Mesenchymal stem cell (in vitro differentiated cells and primary cell): Measurements from ENCODE around the gene TMEM44.

Experiments used
- DNase-seq: peaks from one replicate; pipeline ENCODE4 v3.0.0-alpha.2; 2013
- H2AFZ ChIP-seq: one replicate; pipeline ENCODE4 v1.6.1; 2013; ENCODE audit warnings: low read depth, mild to moderate bottlenecking, control low read depth, inconsistent platforms, low read length, moderate library complexity
- H2AK5ac ChIP-seq: 2 replicates; pipeline ENCODE4 v1.6.1; 2013; ENCODE audit warnings: low read length, moderate library complexity, mild to moderate bottlenecking, inconsistent platforms; ENCODE audit not compliant: severe bottlenecking
- H2BK120ac ChIP-seq: one replicate; pipeline ENCODE4 v1.6.1; 2013; ENCODE audit warnings: low read depth, mild to moderate bottlenecking, inconsistent platforms, low read length, moderate library complexity
- H2BK12ac ChIP-seq, 2 experiments: one replicate each; pipeline ENCODE4 v1.6.1; 2013; ENCODE audit warnings: inconsistent platforms in 2 of 2, low read length in 2 of 2, mild to moderate bottlenecking in 2 of 2, moderate library complexity in 2 of 2, control low read depth in 1 of 2
- H2BK15ac ChIP-seq: one replicate; pipeline ENCODE4 v1.6.1; 2013; ENCODE audit warnings: mild to moderate bottlenecking, low read depth, inconsistent platforms; ENCODE audit not compliant: poor library complexity, severe bottlenecking
- H2BK5ac ChIP-seq: 2 replicates; pipeline ENCODE4 v1.6.1; 2013; ENCODE audit warnings: low read depth, mild to moderate bottlenecking, low read length, control low read depth, inconsistent platforms; ENCODE audit not compliant: poor library complexity, severe bottlenecking
- H3K14ac ChIP-seq, 2 experiments: one replicate each; pipeline ENCODE4 v1.6.1; 2013; ENCODE audit warnings: inconsistent platforms in 2 of 2, low read length in 2 of 2, control low read depth in 1 of 2, mild to moderate bottlenecking in 1 of 2, moderate library complexity in 1 of 2
- H3K18ac ChIP-seq, 2 experiments: one replicate each; pipeline ENCODE4 v1.6.1; 2013; ENCODE audit warnings: inconsistent platforms in 2 of 2, low read length in 2 of 2, control low read depth in 1 of 2, low read depth in 1 of 2, mild to moderate bottlenecking in 1 of 2
- H3K23ac ChIP-seq, 2 experiments: one replicate each; pipeline ENCODE4 v1.6.1; 2013; ENCODE audit warnings: inconsistent platforms in 2 of 2, low read length in 2 of 2, mild to moderate bottlenecking in 2 of 2, moderate library complexity in 2 of 2, control low read depth in 1 of 2
- H3K27ac ChIP-seq: 2 replicates; pipeline ENCODE4 v1.5.1; 2013; ENCODE audit warnings: mild to moderate bottlenecking, moderate library complexity, low read length, control low read depth, inconsistent platforms; ENCODE audit not compliant: poor library complexity, severe bottlenecking
- H3K27me3 ChIP-seq, 2 experiments: 2 replicates each; pipeline versions ENCODE4 v1.6.1 to v1.7.0; 2013; ENCODE audit warnings: low read length in 2 of 2, mild to moderate bottlenecking in 2 of 2, moderate library complexity in 2 of 2, control low read depth in 1 of 2, inconsistent platforms in 1 of 2; ENCODE audit not compliant: control insufficient read depth in 1 of 2, insufficient read depth in 1 of 2
- H3K36me3 ChIP-seq, 2 experiments: 2 replicates each; pipeline versions ENCODE4 v1.6.1 to v1.7.0; 2013; ENCODE audit warnings: low read length in 2 of 2, control low read depth in 1 of 2, inconsistent platforms in 1 of 2, low read depth in 1 of 2, mild to moderate bottlenecking in 1 of 2; ENCODE audit not compliant: insufficient read depth in 2 of 2, control insufficient read depth in 1 of 2
- H3K4ac ChIP-seq, 2 experiments: one replicate each; pipeline ENCODE4 v1.6.1; 2013; ENCODE audit warnings: inconsistent platforms in 2 of 2, low read length in 2 of 2, mild to moderate bottlenecking in 2 of 2, moderate library complexity in 2 of 2, control low read depth in 1 of 2, low read depth in 1 of 2
- H3K4me1 ChIP-seq: 2 replicates; pipeline ENCODE4 v1.6.1; 2013; ENCODE audit warnings: low read depth, low read length, control low read depth; ENCODE audit not compliant: control insufficient read depth, insufficient read depth
- H3K4me2 ChIP-seq: 2 replicates; pipeline ENCODE4 v1.6.1; 2013; ENCODE audit warnings: low read length, mild to moderate bottlenecking, inconsistent platforms; ENCODE audit not compliant: poor library complexity, severe bottlenecking
- H3K4me3 ChIP-seq, 2 experiments: 2 replicates each; pipeline versions ENCODE4 v1.5.1 to v1.7.0; 2013; ENCODE audit warnings: low read length in 2 of 2, mild to moderate bottlenecking in 2 of 2, control low read depth in 1 of 2, low read depth in 1 of 2; ENCODE audit not compliant: insufficient read depth in 1 of 2
- H3K79me1 ChIP-seq: replicated peaks from 2 replicates; pipeline ENCODE4 v1.6.1; 2013; ENCODE audit warnings: mild to moderate bottlenecking, control low read depth, low read length, inconsistent platforms; ENCODE audit not compliant: poor library complexity, severe bottlenecking
- H3K9ac ChIP-seq: 2 replicates; pipeline ENCODE4 v1.7.0; 2013; ENCODE audit warnings: mild to moderate bottlenecking, low read length, moderate library complexity
- H3K9me3 ChIP-seq: 2 replicates; pipeline ENCODE4 v1.7.0; 2013; ENCODE audit warnings: mild to moderate bottlenecking, low read length; ENCODE audit not compliant: control insufficient read depth
- H4K8ac ChIP-seq: one replicate; pipeline ENCODE4 v1.6.1; 2013; ENCODE audit warnings: inconsistent platforms, mild to moderate bottlenecking, low read length, moderate library complexity
- H4K91ac ChIP-seq: one replicate; pipeline ENCODE4 v1.6.1; 2013; ENCODE audit warnings: mild to moderate bottlenecking, low read length, inconsistent platforms
- WGBS: methylation state at CpG from one replicate; pipeline ENCODE4 v1.1.7; 2013; ENCODE audit warnings: mixed read lengths; 5-methylcytosine and 5-hydroxymethylcytosine counted together

TMEM44 gene

GRCh38 chr3:194673761-194674160, 40.5 kb upstream of the TMEM44 start:
- no peak overlapping the region for H3K23ac ChIP-seq
- no peak overlapping the region for H2BK120ac ChIP-seq
- no peak overlapping the region for H2BK12ac ChIP-seq
- no peak overlapping the region for H2BK15ac ChIP-seq
- H3K4me2 ChIP-seq = no peak overlapping the region
- no peaks in the 10 kb centered on the region for H3K9me3 ChIP-seq
- no peak overlapping the region for H3K18ac ChIP-seq
- no peak overlapping the region for H2AK5ac ChIP-seq
- H4K8ac ChIP-seq = no peak overlapping the region
- H3K36me3 ChIP-seq = peaks cover 0 to 14% of the 10 kb centered on the region in 2 experiments
- H2BK5ac ChIP-seq = no peak overlapping the region
- H3K4me1 ChIP-seq = no peaks in the 10 kb centered on the region
- H3K14ac ChIP-seq = no peak overlapping the region
- H4K91ac ChIP-seq = no peak overlapping the region
- H3K9ac ChIP-seq = no peak overlapping the region
- H3K79me1 ChIP-seq = peaks cover 5% of the 10 kb centered on the region
- WGBS = 85% methylated on average over 3 of the region's 3 CpGs
- no peak overlapping the region for H3K4me3 ChIP-seq
- peaks cover 8 to 20% of the 10 kb centered on the region in 2 experiments for H3K27me3 ChIP-seq
- H2AFZ ChIP-seq = no peak overlapping the region
- DNase-seq = no peak
- H3K27ac ChIP-seq = no peak overlapping the region
- H3K4ac ChIP-seq = no peak overlapping the region

- no peak overlapping the region for H2BK120ac ChIP-seq
- no peak overlapping the region for H3K18ac ChIP-seq
- H4K91ac ChIP-seq = no peak overlapping the region
- H3K4me2 ChIP-seq = peak overlapping the region; percentile 66
- no peak overlapping the region for H3K27ac ChIP-seq
- H3K23ac ChIP-seq = no peak overlapping the region
- H3K27me3 ChIP-seq = peaks cover 8 to 20% of the 10 kb centered on the region in 2 experiments
- no peak overlapping the region for H2BK15ac ChIP-seq
- no peaks in the 10 kb centered on the region for H3K4me1 ChIP-seq
- peaks cover 8% of the 10 kb centered on the region for H3K79me1 ChIP-seq
- H2AK5ac ChIP-seq = no peak overlapping the region
- peak overlapping the region; percentile 99 for H3K9ac ChIP-seq
- H3K4ac ChIP-seq = no peak overlapping the region
- H3K36me3 ChIP-seq = peaks cover 0 to 23% of the 10 kb centered on the region in 2 experiments
- no peak overlapping the region for H2BK12ac ChIP-seq
- no peak overlapping the region for H2BK5ac ChIP-seq
- no peak overlapping the region for H4K8ac ChIP-seq
- no peak overlapping the region for H3K14ac ChIP-seq
- no peak for DNase-seq
- WGBS = 60% methylated on average over 5 of the region's 5 CpGs
- peak overlapping the region in 1 of 2 experiments; percentile 98 for H3K4me3 ChIP-seq
- no peaks in the 10 kb centered on the region for H3K9me3 ChIP-seq
- H2AFZ ChIP-seq = no peak overlapping the region
Measured at GRCh38 chr3:194672876-194673275, 39.7 kb upstream of the TMEM44 start.

- H3K4ac ChIP-seq = peak within 1 kb of the TSS in 1 of 2 experiments; percentile 89
- H2BK5ac ChIP-seq = no peak within 1 kb of the TSS
- no peak within 1 kb of the TSS for H4K91ac ChIP-seq
- no peaks in the 10 kb centered on the region for H3K9me3 ChIP-seq
- peak within 1 kb of the TSS; percentile 99 for H3K9ac ChIP-seq
- DNase-seq = peak; percentile 97
- 1% methylated on average over 56 of the region's 57 CpGs for WGBS
- H3K4me3 ChIP-seq = peak within 1 kb of the TSS; percentile 83 to 98
- H3K18ac ChIP-seq = peak within 1 kb of the TSS in 1 of 2 experiments; percentile 55
- H3K4me1 ChIP-seq = no peaks in the 10 kb centered on the region
- no peak within 1 kb of the TSS for H3K23ac ChIP-seq
- peaks cover 0 to 23% of the 10 kb centered on the region in 2 experiments for H3K36me3 ChIP-seq
- H3K27me3 ChIP-seq = peaks cover 6 to 13% of the 10 kb centered on the region in 2 experiments
- H2BK15ac ChIP-seq = no peak within 1 kb of the TSS
- H2AFZ ChIP-seq = peak within 1 kb of the TSS; percentile 68
- H3K79me1 ChIP-seq = peaks cover 8% of the 10 kb centered on the region
- H2AK5ac ChIP-seq = no peak within 1 kb of the TSS
- peak within 1 kb of the TSS; percentile 78 for H3K4me2 ChIP-seq
- peak within 1 kb of the TSS; percentile 27 for H4K8ac ChIP-seq
- H3K14ac ChIP-seq = no peak within 1 kb of the TSS
- H3K27ac ChIP-seq = peak within 1 kb of the TSS; percentile 89
- no peak within 1 kb of the TSS for H2BK120ac ChIP-seq
- H2BK12ac ChIP-seq = no peak within 1 kb of the TSS
Measured at GRCh38 chr3:194671900-194672808, 38.9 kb upstream of the TMEM44 start, which contains the start of gene LSG1. TSS of gene LSG1 (minus strand) at chr3:194672191. CDS start at chr3:194672162, 29 bp downstream.

- 0% methylated on average over 5 of the region's 5 CpGs for WGBS
Measured at GRCh38 chr3:194671511-194671899, 38.3 kb upstream of the TMEM44 start.

More at GRCh38 chr3:194671511-194671899, 38.3 kb upstream of the TMEM44 start:
- no peak overlapping the region for H2BK15ac ChIP-seq
- no peak overlapping the region for H3K23ac ChIP-seq
- no peaks in the 10 kb centered on the region for H3K4me1 ChIP-seq
- H4K91ac ChIP-seq = no peak overlapping the region
- peaks cover 10% of the 10 kb centered on the region for H3K79me1 ChIP-seq
- peaks cover 0 to 8% of the 10 kb centered on the region in 2 experiments for H3K27me3 ChIP-seq
- peak overlapping the region; percentile 78 for H3K4me2 ChIP-seq
- no peak overlapping the region for H2AK5ac ChIP-seq
- no peak overlapping the region for H2BK5ac ChIP-seq
- no peak overlapping the region for H3K18ac ChIP-seq
- H3K4ac ChIP-seq = no peak overlapping the region
- peak overlapping the region; percentile 13 for H3K27ac ChIP-seq
- peak overlapping the region; percentile 27 for H4K8ac ChIP-seq
- no peaks in the 10 kb centered on the region for H3K9me3 ChIP-seq
- no peak overlapping the region for H2BK120ac ChIP-seq
- peaks cover 4 to 27% of the 10 kb centered on the region in 2 experiments for H3K36me3 ChIP-seq
- DNase-seq = peak; percentile 60
- H2BK12ac ChIP-seq = no peak overlapping the region
- H2AFZ ChIP-seq = peak overlapping the region; percentile 68
- peak overlapping the region; percentile 83 to 98 for H3K4me3 ChIP-seq
- peak overlapping the region; percentile 99 for H3K9ac ChIP-seq
- no peak overlapping the region for H3K14ac ChIP-seq
